ENCODE measurements around the gene LRRC8E.

LRRC8E gene

GRCh38 chr19:7842661-7843294 lies 45.5 kb upstream of the LRRC8E start:
- WGBS (ENCODE audit: extremely low coverage, insufficient coverage, insufficient read length) = 100% methylated on average over 1 of the region's 12 CpGs
- Histone ChIP-seq H3K23ac (ENCODE audit: low read length) (peak overlapping the region; percentile 13), H2BK12ac (ENCODE audit: low read length) (no peak overlapping the region), H2AFZ (ENCODE audit: insufficient read depth, low read length, poor library complexity) (no peak overlapping the region), H2BK120ac (ENCODE audit: insufficient read depth, low read length, poor library complexity) (no peak overlapping the region), H3K36me3 (ENCODE audit: control insufficient read depth in 1 of 2, insufficient read depth in 2 of 2, low read length in 2 of 2) (no peaks in the 10 kb centered on the region), H3K9ac (ENCODE audit: low read length) (no peak overlapping the region), H2AK5ac (ENCODE audit: low read length) (no peak overlapping the region), H3K79me1 (ENCODE audit: low read length) (no peaks in the 10 kb centered on the region), H3K18ac (ENCODE audit: low read length) (no peak overlapping the region), H2BK5ac (ENCODE audit: low read depth, low read length, poor library complexity) (no peak overlapping the region), H3K4me2 (ENCODE audit: low read length) (no peak overlapping the region), H4K8ac (ENCODE audit: low read depth, low read length) (no peak overlapping the region), H3K14ac (ENCODE audit: low read length) (no peak overlapping the region), H3K4ac (ENCODE audit: low read depth, low read length) (no peak overlapping the region), H4K12ac (ENCODE audit: low read depth, low read length) (no peak overlapping the region), H3K4me1 (ENCODE audit: control insufficient read depth in 1 of 2, insufficient read depth in 2 of 2, low read length in 2 of 2) (no peaks in the 10 kb centered on the region), H3K27me3 (ENCODE audit: insufficient read depth, low read length) (no peaks in the 10 kb centered on the region), H3K4me3 (ENCODE audit: low read depth, low read length) (peak overlapping the region; percentile 30), H3K9me3 (ENCODE audit: insufficient read depth, low read depth, low read length) (peaks cover 9% of the 10 kb centered on the region), H3K27ac (ENCODE audit: low read depth, low read length) (no peak overlapping the region), H4K91ac (ENCODE audit: low read depth, low read length) (no peak overlapping the region), H3K79me2 (ENCODE audit: control insufficient read depth, insufficient read depth, low read length, poor library complexity) (no peaks in the 10 kb centered on the region)
- no peak for DNase-seq

- Histone ChIP-seq H3K14ac (ENCODE audit: low read length) (no peak overlapping the region), H3K27ac (ENCODE audit: low read depth, low read length) (no peak overlapping the region), H2BK12ac (ENCODE audit: low read length) (no peak overlapping the region), H4K8ac (ENCODE audit: low read depth, low read length) (no peak overlapping the region), H3K27me3 (ENCODE audit: insufficient read depth, low read length) (no peaks in the 10 kb centered on the region), H3K18ac (ENCODE audit: low read length) (no peak overlapping the region), H3K4me3 (ENCODE audit: low read depth, low read length) (peak overlapping the region; percentile 1), H3K79me1 (ENCODE audit: low read length) (no peaks in the 10 kb centered on the region), H3K9ac (ENCODE audit: low read length) (no peak overlapping the region), H2AK5ac (ENCODE audit: low read length) (no peak overlapping the region), H3K4me2 (ENCODE audit: low read length) (no peak overlapping the region), H3K36me3 (ENCODE audit: control insufficient read depth in 1 of 2, insufficient read depth in 2 of 2, low read length in 2 of 2) (no peaks in the 10 kb centered on the region), H2BK120ac (ENCODE audit: insufficient read depth, low read length, poor library complexity) (no peak overlapping the region), H2AFZ (ENCODE audit: insufficient read depth, low read length, poor library complexity) (no peak overlapping the region), H3K23ac (ENCODE audit: low read length) (peak overlapping the region; percentile 13), H4K91ac (ENCODE audit: low read depth, low read length) (no peak overlapping the region), H3K79me2 (ENCODE audit: control insufficient read depth, insufficient read depth, low read length, poor library complexity) (no peaks in the 10 kb centered on the region), H2BK5ac (ENCODE audit: low read depth, low read length, poor library complexity) (no peak overlapping the region), H3K4me1 (ENCODE audit: control insufficient read depth in 1 of 2, insufficient read depth in 2 of 2, low read length in 2 of 2) (no peaks in the 10 kb centered on the region), H3K9me3 (ENCODE audit: insufficient read depth, low read depth, low read length) (peaks cover 9% of the 10 kb centered on the region), H3K4ac (ENCODE audit: low read depth, low read length) (no peak overlapping the region), H4K12ac (ENCODE audit: low read depth, low read length) (no peak overlapping the region)
- no peak for DNase-seq
- no CpG with 5 or more reads among the region's 6 CpGs for WGBS (ENCODE audit: extremely low coverage, insufficient coverage, insufficient read length)
Observed at GRCh38 chr19:7843521-7843920, 44.8 kb upstream of the LRRC8E start.

- Histone ChIP-seq H2BK120ac (ENCODE audit: insufficient read depth, low read length, poor library complexity) (no peak overlapping the region), H2AFZ (ENCODE audit: insufficient read depth, low read length, poor library complexity) (no peak overlapping the region), H3K14ac (ENCODE audit: low read length) (no peak overlapping the region), H4K12ac (ENCODE audit: low read depth, low read length) (no peak overlapping the region), H2AK5ac (ENCODE audit: low read length) (no peak overlapping the region), H2BK12ac (ENCODE audit: low read length) (no peak overlapping the region), H3K4ac (ENCODE audit: low read depth, low read length) (no peak overlapping the region), H3K27ac (ENCODE audit: low read depth, low read length) (no peak overlapping the region), H3K9ac (ENCODE audit: low read length) (no peak overlapping the region), H3K9me3 (ENCODE audit: insufficient read depth, low read depth, low read length) (peaks cover 9% of the 10 kb centered on the region), H2BK5ac (ENCODE audit: low read depth, low read length, poor library complexity) (no peak overlapping the region), H3K4me1 (ENCODE audit: control insufficient read depth in 1 of 2, insufficient read depth in 2 of 2, low read length in 2 of 2) (no peaks in the 10 kb centered on the region), H3K79me2 (ENCODE audit: control insufficient read depth, insufficient read depth, low read length, poor library complexity) (no peaks in the 10 kb centered on the region), H3K36me3 (ENCODE audit: control insufficient read depth in 1 of 2, insufficient read depth in 2 of 2, low read length in 2 of 2) (no peaks in the 10 kb centered on the region), H4K91ac (ENCODE audit: low read depth, low read length) (no peak overlapping the region), H4K8ac (ENCODE audit: low read depth, low read length) (no peak overlapping the region), H3K4me3 (ENCODE audit: low read depth, low read length) (no peak overlapping the region), H3K18ac (ENCODE audit: low read length) (no peak overlapping the region), H3K27me3 (ENCODE audit: insufficient read depth, low read length) (no peaks in the 10 kb centered on the region), H3K79me1 (ENCODE audit: low read length) (no peaks in the 10 kb centered on the region), H3K4me2 (ENCODE audit: low read length) (no peak overlapping the region), H3K23ac (ENCODE audit: low read length) (no peak overlapping the region)
- no CpG with 5 or more reads among the region's 5 CpGs for WGBS (ENCODE audit: extremely low coverage, insufficient coverage, insufficient read length)
- no peak for DNase-seq
Observed at GRCh38 chr19:7844405-7844804, 43.9 kb upstream of the LRRC8E start.

- H3K79me1 ChIP-seq (ENCODE audit: low read length) = no peaks in the 10 kb centered on the region
- H3K4me3 ChIP-seq (ENCODE audit: low read depth, low read length) = no peak overlapping the region
- no peak overlapping the region for H3K27ac ChIP-seq (ENCODE audit: low read depth, low read length)
- no peak for DNase-seq
- H3K4me2 ChIP-seq (ENCODE audit: low read length) = no peak overlapping the region
- no peak overlapping the region for H2BK5ac ChIP-seq (ENCODE audit: low read depth, low read length, poor library complexity)
- H4K12ac ChIP-seq (ENCODE audit: low read depth, low read length) = no peak overlapping the region
- no peak overlapping the region for H2AK5ac ChIP-seq (ENCODE audit: low read length)
- H3K23ac ChIP-seq (ENCODE audit: low read length) = no peak overlapping the region
- no peak overlapping the region for H3K14ac ChIP-seq (ENCODE audit: low read length)
- no peak overlapping the region for H4K91ac ChIP-seq (ENCODE audit: low read depth, low read length)
- WGBS (ENCODE audit: extremely low coverage, insufficient coverage, insufficient read length) = no CpG with 5 or more reads among the region's 10 CpGs
- H2BK120ac ChIP-seq (ENCODE audit: insufficient read depth, low read length, poor library complexity) = no peak overlapping the region
- H3K9ac ChIP-seq (ENCODE audit: low read length) = no peak overlapping the region
- no peak overlapping the region for H4K8ac ChIP-seq (ENCODE audit: low read depth, low read length)
- no peaks in the 10 kb centered on the region for H3K27me3 ChIP-seq (ENCODE audit: insufficient read depth, low read length)
- H2AFZ ChIP-seq (ENCODE audit: insufficient read depth, low read length, poor library complexity) = no peak overlapping the region
- peaks cover 9% of the 10 kb centered on the region for H3K9me3 ChIP-seq (ENCODE audit: insufficient read depth, low read depth, low read length)
- H3K4me1 ChIP-seq (ENCODE audit: control insufficient read depth in 1 of 2, insufficient read depth in 2 of 2, low read length in 2 of 2) = no peaks in the 10 kb centered on the region
- no peak overlapping the region for H3K4ac ChIP-seq (ENCODE audit: low read depth, low read length)
- no peaks in the 10 kb centered on the region for H3K36me3 ChIP-seq (ENCODE audit: control insufficient read depth in 1 of 2, insufficient read depth in 2 of 2, low read length in 2 of 2)
- H3K79me2 ChIP-seq (ENCODE audit: control insufficient read depth, insufficient read depth, low read length, poor library complexity) = no peaks in the 10 kb centered on the region
- H2BK12ac ChIP-seq (ENCODE audit: low read length) = no peak overlapping the region
- H3K18ac ChIP-seq (ENCODE audit: low read length) = no peak overlapping the region
Observed at GRCh38 chr19:7844951-7845350, 43.4 kb upstream of the LRRC8E start.

Data from trophoblast cell (in vitro differentiated cells and primary cell).